Measurements from ENCODE around the gene PDE7B. TPM values are rescaled to one million over a fixed set of nuclear protein-coding genes. Genes with fewer than 3 reads are reported as not detected.

PDE7B gene
- total RNA-seq, 1 donor from 2014 or later = 0.62 TPM

DNA sequence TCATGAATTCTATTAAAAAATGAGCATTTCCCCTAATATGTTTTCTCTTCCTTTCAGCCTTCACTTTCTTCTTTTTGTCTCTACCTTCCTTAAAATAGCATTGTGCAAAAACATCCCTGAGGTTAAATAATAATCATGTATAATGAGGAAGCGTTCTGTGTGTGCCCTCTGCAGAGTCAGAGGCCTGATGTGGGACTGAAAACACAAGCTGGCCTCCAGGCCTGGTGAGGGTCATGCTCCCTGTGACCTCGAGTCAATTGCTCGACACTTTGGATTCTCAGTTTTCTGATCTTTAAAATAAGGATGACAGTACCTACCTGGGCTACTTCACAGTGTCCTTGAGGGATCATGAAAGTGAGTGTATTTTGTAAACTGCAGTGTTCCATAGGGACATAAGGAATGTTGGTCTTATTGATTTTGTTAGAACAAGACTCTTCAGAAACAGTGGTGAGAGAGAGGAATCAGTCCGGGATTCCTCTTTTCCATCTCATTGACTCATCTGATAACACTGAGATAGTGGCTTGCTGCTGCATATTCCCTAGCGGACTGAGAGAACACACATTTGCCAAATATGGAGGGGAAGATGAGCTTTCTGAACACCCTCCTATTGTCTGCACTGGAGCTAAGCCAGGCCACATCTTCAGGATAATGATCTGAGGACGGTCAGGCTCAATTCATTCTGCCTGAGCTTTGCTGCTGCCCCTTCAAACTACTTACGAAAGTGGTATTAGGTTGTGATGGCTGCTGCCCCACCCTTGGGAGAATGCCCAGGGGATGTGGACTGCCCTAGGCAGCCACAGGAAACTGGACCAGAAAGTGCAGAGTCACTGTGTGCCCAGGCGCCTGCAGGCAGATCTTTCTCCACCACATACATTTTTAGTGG lies 39.6 kb upstream of the PDE7B start:
- H3K9me3 Mint-ChIP-seq (ENCODE audit: unreplicated experiment) = no peaks in the 10 kb centered on the region
- TF ChIP-seq, protein P1, sequence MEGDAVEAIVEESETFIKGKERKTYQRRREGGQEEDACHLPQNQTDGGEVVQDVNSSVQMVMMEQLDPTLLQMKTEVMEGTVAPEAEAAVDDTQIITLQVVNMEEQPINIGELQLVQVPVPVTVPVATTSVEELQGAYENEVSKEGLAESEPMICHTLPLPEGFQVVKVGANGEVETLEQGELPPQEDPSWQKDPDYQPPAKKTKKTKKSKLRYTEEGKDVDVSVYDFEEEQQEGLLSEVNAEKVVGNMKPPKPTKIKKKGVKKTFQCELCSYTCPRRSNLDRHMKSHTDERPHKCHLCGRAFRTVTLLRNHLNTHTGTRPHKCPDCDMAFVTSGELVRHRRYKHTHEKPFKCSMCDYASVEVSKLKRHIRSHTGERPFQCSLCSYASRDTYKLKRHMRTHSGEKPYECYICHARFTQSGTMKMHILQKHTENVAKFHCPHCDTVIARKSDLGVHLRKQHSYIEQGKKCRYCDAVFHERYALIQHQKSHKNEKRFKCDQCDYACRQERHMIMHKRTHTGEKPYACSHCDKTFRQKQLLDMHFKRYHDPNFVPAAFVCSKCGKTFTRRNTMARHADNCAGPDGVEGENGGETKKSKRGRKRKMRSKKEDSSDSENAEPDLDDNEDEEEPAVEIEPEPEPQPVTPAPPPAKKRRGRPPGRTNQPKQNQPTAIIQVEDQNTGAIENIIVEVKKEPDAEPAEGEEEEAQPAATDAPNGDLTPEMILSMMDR (IDR thresholded peaks at IDR 0.05; ENCODE audit: unreplicated experiment) = no peak
- peaks cover 14% of the 10 kb centered on the region for H3K4me1 Mint-ChIP-seq (ENCODE audit: unreplicated experiment)
- H3K27me3 Mint-ChIP-seq (ENCODE audit: unreplicated experiment) = no peaks in the 10 kb centered on the region
- no peak overlapping the region for H3K27ac Mint-ChIP-seq (ENCODE audit: unreplicated experiment)
- no peak overlapping the region for H3K4me3 Mint-ChIP-seq (ENCODE audit: unreplicated experiment)
- no peak for DNase-seq (ENCODE audit: low spot score)
- H3K36me3 Mint-ChIP-seq (ENCODE audit: low read depth, unreplicated experiment) = no peaks in the 10 kb centered on the region

DNA sequence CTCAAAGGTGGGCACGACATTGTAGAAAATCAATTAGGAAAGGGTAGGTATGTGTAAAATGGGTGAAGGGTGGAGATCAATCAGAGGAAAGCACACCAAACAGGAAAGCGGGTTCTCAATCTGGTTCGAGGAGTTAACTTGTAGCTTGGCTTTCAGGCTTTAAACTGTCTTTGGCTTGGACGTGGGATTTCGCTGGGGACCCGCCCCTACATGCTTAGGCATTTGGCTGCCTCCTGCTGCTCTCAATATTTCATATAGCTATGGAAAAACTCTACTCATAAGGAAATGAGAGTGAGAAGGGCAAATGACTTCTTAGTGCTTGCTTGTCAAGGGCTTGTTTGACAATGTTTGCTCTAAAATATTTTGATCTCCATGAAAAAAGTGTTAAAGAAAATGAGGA lies 38.1 kb upstream of the PDE7B start:
- TF ChIP-seq, protein P1 (IDR thresholded peaks at IDR 0.05; ENCODE audit: unreplicated experiment) = no peak
- Mint-ChIP-seq H3K9me3 (ENCODE audit: unreplicated experiment) (no peaks in the 10 kb centered on the region), H3K36me3 (ENCODE audit: low read depth, unreplicated experiment) (no peaks in the 10 kb centered on the region), H3K4me3 (ENCODE audit: unreplicated experiment) (no peak overlapping the region), H3K27me3 (ENCODE audit: unreplicated experiment) (no peaks in the 10 kb centered on the region), H3K27ac (ENCODE audit: unreplicated experiment) (no peak overlapping the region), H3K4me1 (ENCODE audit: unreplicated experiment) (peaks cover 14% of the 10 kb centered on the region)
- DNase-seq (ENCODE audit: low spot score) = no peak

DNA sequence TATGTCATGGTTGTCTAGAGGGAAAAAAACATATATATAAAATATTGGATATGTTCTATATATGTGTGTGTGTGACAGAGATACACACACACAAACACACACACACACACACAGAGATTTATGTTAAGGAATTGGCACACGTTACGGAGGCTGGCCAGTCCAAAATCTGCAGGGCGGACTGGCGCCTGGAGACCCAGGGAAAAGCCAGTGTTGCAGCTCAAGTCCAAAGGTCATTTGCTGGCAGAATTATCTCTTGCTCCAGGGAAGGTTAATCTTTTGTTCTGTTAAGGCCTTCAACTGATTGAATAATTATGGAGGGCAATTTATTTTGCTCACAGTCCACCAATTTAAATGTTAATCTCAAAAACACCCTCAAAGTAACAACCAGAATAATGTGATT lies 37.5 kb upstream of the PDE7B start:
- Mint-ChIP-seq H3K4me3 (ENCODE audit: unreplicated experiment) (no peak overlapping the region), H3K4me1 (ENCODE audit: unreplicated experiment) (peaks cover 14% of the 10 kb centered on the region), H3K27me3 (ENCODE audit: unreplicated experiment) (no peaks in the 10 kb centered on the region), H3K9me3 (ENCODE audit: unreplicated experiment) (no peaks in the 10 kb centered on the region), H3K36me3 (ENCODE audit: low read depth, unreplicated experiment) (no peaks in the 10 kb centered on the region), H3K27ac (ENCODE audit: unreplicated experiment) (no peak overlapping the region)
- TF ChIP-seq, protein P1 (IDR thresholded peaks at IDR 0.05; ENCODE audit: unreplicated experiment) = no peak
- DNase-seq (ENCODE audit: low spot score) = no peak

DNA sequence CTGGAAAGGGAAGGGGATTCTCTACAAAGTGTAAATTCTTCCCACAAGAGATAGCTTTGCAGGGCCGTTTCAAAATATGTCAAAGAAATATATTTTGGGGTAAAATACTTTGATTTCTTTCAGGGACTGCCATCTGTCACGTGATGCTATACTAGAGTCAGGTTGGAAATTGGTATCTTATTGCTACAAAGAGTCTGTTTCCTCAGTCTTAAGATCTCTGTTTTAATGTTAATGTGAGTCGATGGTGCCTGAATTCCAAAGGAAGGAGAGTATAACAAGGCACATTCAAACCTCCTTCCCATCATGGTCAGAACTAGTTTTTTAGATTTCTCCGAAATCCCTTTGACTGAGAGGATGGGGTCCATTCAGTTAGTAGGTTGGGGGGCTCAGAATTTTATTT lies 36.3 kb upstream of the PDE7B start:
- TF ChIP-seq, protein P1 (IDR thresholded peaks at IDR 0.05; ENCODE audit: unreplicated experiment) = no peak
- H3K27me3 Mint-ChIP-seq (ENCODE audit: unreplicated experiment) = no peaks in the 10 kb centered on the region
- no peaks in the 10 kb centered on the region for H3K36me3 Mint-ChIP-seq (ENCODE audit: low read depth, unreplicated experiment)
- H3K27ac Mint-ChIP-seq (ENCODE audit: unreplicated experiment) = no peak overlapping the region
- H3K9me3 Mint-ChIP-seq (ENCODE audit: unreplicated experiment) = no peaks in the 10 kb centered on the region
- H3K4me3 Mint-ChIP-seq (ENCODE audit: unreplicated experiment) = no peak overlapping the region
- H3K4me1 Mint-ChIP-seq (ENCODE audit: unreplicated experiment) = peaks cover 14% of the 10 kb centered on the region
- no peak for DNase-seq (ENCODE audit: low spot score)

DNA sequence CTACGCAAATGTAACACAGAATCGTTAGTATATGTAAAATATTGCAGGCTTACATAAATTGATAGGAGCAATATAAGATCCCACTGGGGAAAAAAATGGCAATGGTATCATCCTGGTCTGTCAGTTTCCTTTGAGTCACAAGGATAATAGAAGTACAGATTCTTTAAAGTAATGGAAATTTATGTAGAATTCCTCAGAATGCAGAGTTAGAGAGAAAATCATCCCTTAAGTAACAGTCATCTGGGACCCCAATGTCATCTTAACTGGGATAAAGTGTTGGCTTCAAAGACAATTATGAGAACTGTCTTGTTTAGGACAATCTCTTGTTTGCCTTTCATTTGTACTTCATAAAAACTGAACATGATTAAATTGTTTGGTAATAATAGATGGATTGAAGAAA lies 34.5 kb upstream of the PDE7B start:
- TF ChIP-seq, protein P1 (IDR thresholded peaks at IDR 0.05; ENCODE audit: unreplicated experiment) = no peak
- no peaks in the 10 kb centered on the region for H3K36me3 Mint-ChIP-seq (ENCODE audit: low read depth, unreplicated experiment)
- H3K4me1 Mint-ChIP-seq (ENCODE audit: unreplicated experiment) = peaks cover 14% of the 10 kb centered on the region
- H3K27ac Mint-ChIP-seq (ENCODE audit: unreplicated experiment) = no peak overlapping the region
- no peak for DNase-seq (ENCODE audit: low spot score)
- H3K9me3 Mint-ChIP-seq (ENCODE audit: unreplicated experiment) = no peaks in the 10 kb centered on the region
- no peak overlapping the region for H3K4me3 Mint-ChIP-seq (ENCODE audit: unreplicated experiment)
- H3K27me3 Mint-ChIP-seq (ENCODE audit: unreplicated experiment) = no peaks in the 10 kb centered on the region

All from endothelial cell (in vitro differentiated cells).